ENCODE results near the gene EXT2. TPM values are rescaled to one million over a fixed set of nuclear protein-coding genes. Genes with fewer than 3 reads are reported as not detected.

The EXT2 gene
- total RNA-seq, 3 donors from 2014 or later (not counting 1 experiment from before 2014, with no cell fraction given): 44.2 to 50.3 (median 45.8) TPM

DNA sequence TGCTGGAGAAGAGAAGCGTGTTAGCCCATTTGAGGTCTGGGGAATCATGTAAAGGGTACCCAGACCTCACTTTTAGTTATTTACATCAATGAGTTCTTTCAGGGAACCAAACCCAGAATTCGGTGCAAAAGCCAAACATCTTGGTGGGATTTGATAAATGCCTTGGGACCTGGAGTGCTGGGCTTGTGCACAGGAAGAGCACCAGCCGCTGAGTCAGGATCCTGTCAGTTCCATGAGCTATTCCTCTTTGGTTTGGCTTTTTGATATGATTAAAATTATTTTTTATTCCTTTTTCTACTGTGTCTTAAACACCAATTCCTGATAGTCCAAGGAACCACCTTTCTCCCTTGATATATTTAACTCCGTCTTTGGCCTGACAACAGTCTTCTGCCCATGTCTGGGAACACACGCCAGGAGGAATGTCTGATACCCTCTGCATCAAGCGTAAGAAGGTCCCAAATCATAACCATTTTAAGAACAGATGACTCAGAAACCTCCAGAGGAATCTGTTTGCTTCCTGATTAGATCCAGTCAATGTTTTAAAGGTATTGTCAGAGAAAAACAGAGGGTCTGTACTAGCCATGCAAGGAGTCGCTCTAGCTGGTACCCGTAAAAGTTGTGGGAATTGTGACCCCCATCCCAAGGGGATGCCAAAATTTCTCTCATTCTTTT, 149.3 kb downstream of the EXT2 start:
- 97% methylated on average over 8 of the region's 8 CpGs for WGBS (ENCODE audit: insufficient coverage)
- H3K36me3 Mint-ChIP-seq: peaks cover 16% of the 10 kb centered on the region

DNA sequence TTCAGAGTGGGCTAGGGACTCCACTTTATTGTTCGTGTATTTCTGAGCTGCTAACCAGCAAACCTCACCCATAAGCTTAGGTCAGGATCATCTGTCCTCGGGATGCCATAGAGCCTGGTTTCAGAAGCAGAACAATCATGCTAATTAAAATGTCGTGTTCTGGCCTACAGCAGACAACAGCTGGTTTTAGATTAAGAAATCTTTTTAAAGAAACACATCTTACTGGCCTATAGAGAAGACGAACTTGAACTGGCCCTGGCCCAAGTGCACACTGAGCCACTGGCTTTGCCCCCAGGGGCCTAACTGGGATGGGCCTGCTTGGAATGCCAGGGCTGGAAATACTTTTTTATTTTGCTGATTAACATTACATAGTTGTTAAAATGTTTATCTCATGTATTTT, 151.2 kb downstream of the EXT2 start:
- Histone ChIP-seq H3K9me3 (ENCODE audit: control insufficient read depth, insufficient read depth, low read length) (no peaks in the 10 kb centered on the region), H3K27ac (ENCODE audit: low read length) (no peak overlapping the region), H3K4me3 (ENCODE audit: low read length) (no peak overlapping the region), H3K36me3 (ENCODE audit: control insufficient read depth, insufficient read depth, low read length) (peaks cover 4% of the 10 kb centered on the region), H3K4me1 (ENCODE audit: control insufficient read depth, insufficient read depth, low read length) (no peaks in the 10 kb centered on the region), H3K27me3 (ENCODE audit: control insufficient read depth, insufficient read depth, low read length) (no peaks in the 10 kb centered on the region)
- peaks cover 0 to under 1% of the 10 kb centered on the region in 2 donors for H3K9me3 Mint-ChIP-seq
- TF ChIP-seq, protein P1, sequence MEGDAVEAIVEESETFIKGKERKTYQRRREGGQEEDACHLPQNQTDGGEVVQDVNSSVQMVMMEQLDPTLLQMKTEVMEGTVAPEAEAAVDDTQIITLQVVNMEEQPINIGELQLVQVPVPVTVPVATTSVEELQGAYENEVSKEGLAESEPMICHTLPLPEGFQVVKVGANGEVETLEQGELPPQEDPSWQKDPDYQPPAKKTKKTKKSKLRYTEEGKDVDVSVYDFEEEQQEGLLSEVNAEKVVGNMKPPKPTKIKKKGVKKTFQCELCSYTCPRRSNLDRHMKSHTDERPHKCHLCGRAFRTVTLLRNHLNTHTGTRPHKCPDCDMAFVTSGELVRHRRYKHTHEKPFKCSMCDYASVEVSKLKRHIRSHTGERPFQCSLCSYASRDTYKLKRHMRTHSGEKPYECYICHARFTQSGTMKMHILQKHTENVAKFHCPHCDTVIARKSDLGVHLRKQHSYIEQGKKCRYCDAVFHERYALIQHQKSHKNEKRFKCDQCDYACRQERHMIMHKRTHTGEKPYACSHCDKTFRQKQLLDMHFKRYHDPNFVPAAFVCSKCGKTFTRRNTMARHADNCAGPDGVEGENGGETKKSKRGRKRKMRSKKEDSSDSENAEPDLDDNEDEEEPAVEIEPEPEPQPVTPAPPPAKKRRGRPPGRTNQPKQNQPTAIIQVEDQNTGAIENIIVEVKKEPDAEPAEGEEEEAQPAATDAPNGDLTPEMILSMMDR (IDR thresholded peaks at IDR 0.05): no peak
- peaks cover 26% of the 10 kb centered on the region for H3K36me3 Mint-ChIP-seq
- no peak for ATAC-seq
- no peaks in the 10 kb centered on the region for H3K27me3 Mint-ChIP-seq (ENCODE audit: low read depth in 2 of 2)
- intact Hi-C loops (cut with micrococcal nuclease): no loop called here
- WGBS (ENCODE audit: insufficient coverage): 98% methylated on average over 4 of the region's 4 CpGs
- H3K4me3 Mint-ChIP-seq: no peak overlapping the region
- DNase-seq: no peak
- H3K27ac Mint-ChIP-seq: no peak overlapping the region
- H3K4me1 Mint-ChIP-seq: peaks cover 0 to 7% of the 10 kb centered on the region in 2 donors

More for the DNA sequence above, 149.3 kb downstream of the EXT2 start:
- no peak overlapping the region for H3K4me3 ChIP-seq (ENCODE audit: low read length)
- H3K9me3 Mint-ChIP-seq: no peaks in the 10 kb centered on the region
- TF ChIP-seq, protein P1 (IDR thresholded peaks at IDR 0.05): no peak
- H3K4me1 ChIP-seq (ENCODE audit: control insufficient read depth, insufficient read depth, low read length): no peaks in the 10 kb centered on the region
- H3K27me3 Mint-ChIP-seq (ENCODE audit: low read depth in 2 of 2): no peaks in the 10 kb centered on the region
- ATAC-seq (no peak), DNase-seq (no peak)
- no peak overlapping the region for H3K4me3 Mint-ChIP-seq
- H3K27ac ChIP-seq (ENCODE audit: low read length): no peak overlapping the region
- intact Hi-C loops (cut with micrococcal nuclease): no loop called here
- no peaks in the 10 kb centered on the region for H3K9me3 ChIP-seq (ENCODE audit: control insufficient read depth, insufficient read depth, low read length)
- no peaks in the 10 kb centered on the region for H3K27me3 ChIP-seq (ENCODE audit: control insufficient read depth, insufficient read depth, low read length)
- peaks cover 0 to 7% of the 10 kb centered on the region in 2 donors for H3K4me1 Mint-ChIP-seq
- H3K27ac Mint-ChIP-seq: no peak overlapping the region
- H3K36me3 ChIP-seq (ENCODE audit: control insufficient read depth, insufficient read depth, low read length): peaks cover 4% of the 10 kb centered on the region

DNA sequence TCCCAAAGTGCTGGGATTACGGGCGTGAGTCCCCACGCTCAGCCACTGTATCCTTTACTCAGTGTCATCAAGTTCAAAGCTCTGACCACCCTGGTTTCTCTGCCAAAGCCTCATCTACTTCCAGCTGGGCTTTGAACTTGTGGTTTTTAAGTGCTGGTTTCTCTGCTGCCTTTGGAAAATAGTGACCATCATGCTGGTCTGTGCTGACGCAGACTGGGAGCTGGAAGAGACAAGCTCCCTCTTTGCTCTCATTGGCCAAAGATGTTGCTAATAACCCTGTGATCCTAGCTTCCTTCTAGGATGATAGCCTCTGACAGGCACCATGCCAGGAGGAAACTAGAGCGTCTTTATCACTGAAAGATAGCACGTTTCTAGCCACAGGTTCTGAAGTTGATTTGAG, 152.0 kb downstream of the EXT2 start:
- peaks cover 34% of the 10 kb centered on the region for H3K36me3 Mint-ChIP-seq
- peaks cover 0 to 7% of the 10 kb centered on the region in 2 donors for H3K4me1 Mint-ChIP-seq
- no peak overlapping the region for H3K4me3 Mint-ChIP-seq
- H3K27me3 Mint-ChIP-seq (ENCODE audit: low read depth in 2 of 2): no peaks in the 10 kb centered on the region
- ATAC-seq (no peak), DNase-seq (no peak)
- H3K9me3 Mint-ChIP-seq: peaks cover 7 to 8% of the 10 kb centered on the region in 2 donors
- Histone ChIP-seq H3K4me3 (ENCODE audit: low read length) (no peak overlapping the region), H3K36me3 (ENCODE audit: control insufficient read depth, insufficient read depth, low read length) (peaks cover 4% of the 10 kb centered on the region), H3K27ac (ENCODE audit: low read length) (no peak overlapping the region), H3K9me3 (ENCODE audit: control insufficient read depth, insufficient read depth, low read length) (no peaks in the 10 kb centered on the region), H3K4me1 (ENCODE audit: control insufficient read depth, insufficient read depth, low read length) (no peaks in the 10 kb centered on the region), H3K27me3 (ENCODE audit: control insufficient read depth, insufficient read depth, low read length) (no peaks in the 10 kb centered on the region)
- 78% methylated on average over 6 of the region's 6 CpGs for WGBS (ENCODE audit: insufficient coverage)
- intact Hi-C loops (cut with micrococcal nuclease): no loop called here
- TF ChIP-seq, protein P1 (IDR thresholded peaks at IDR 0.05): no peak
- no peak overlapping the region for H3K27ac Mint-ChIP-seq

DNA sequence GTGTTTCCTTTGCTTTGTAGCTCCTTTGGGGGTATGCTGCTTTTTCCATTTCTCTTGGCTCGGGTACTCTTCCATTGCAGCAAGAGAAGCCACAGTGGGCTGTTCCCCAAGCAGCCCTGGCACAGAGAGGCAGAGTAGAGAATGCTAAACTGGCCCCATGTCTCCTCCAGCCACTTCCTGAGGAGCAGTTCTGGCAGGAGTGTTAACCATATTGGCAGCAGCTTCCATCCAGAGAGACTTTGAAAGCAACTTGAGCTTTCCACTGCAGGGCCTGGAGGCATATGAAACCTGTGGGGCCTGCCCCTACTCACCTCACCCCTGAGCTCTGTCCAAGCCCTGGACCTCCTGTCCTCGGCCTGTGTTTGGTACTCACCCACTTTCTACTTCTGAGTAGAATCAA, 152.6 kb downstream of the EXT2 start:
- 94% methylated on average over 2 of the region's 2 CpGs for WGBS (ENCODE audit: insufficient coverage)

More for the DNA sequence above, 152.6 kb downstream of the EXT2 start:
- H3K4me1 ChIP-seq (ENCODE audit: control insufficient read depth, insufficient read depth, low read length): no peaks in the 10 kb centered on the region
- Mint-ChIP-seq H3K27ac (no peak overlapping the region), H3K4me1 (peaks cover 0 to 7% of the 10 kb centered on the region in 2 donors), H3K27me3 (ENCODE audit: low read depth in 2 of 2) (no peaks in the 10 kb centered on the region), H3K9me3 (peaks cover 12 to 14% of the 10 kb centered on the region in 2 donors), H3K36me3 (peaks cover 40% of the 10 kb centered on the region), H3K4me3 (no peak overlapping the region)
- H3K27ac ChIP-seq (ENCODE audit: low read length): no peak overlapping the region
- TF ChIP-seq, protein P1 (IDR thresholded peaks at IDR 0.05): no peak
- peaks cover 4% of the 10 kb centered on the region for H3K36me3 ChIP-seq (ENCODE audit: control insufficient read depth, insufficient read depth, low read length)
- H3K9me3 ChIP-seq (ENCODE audit: control insufficient read depth, insufficient read depth, low read length): no peaks in the 10 kb centered on the region
- intact Hi-C loops (cut with micrococcal nuclease): no loop called here
- no peak overlapping the region for H3K4me3 ChIP-seq (ENCODE audit: low read length)
- DNase-seq (no peak), ATAC-seq (no peak)
- H3K27me3 ChIP-seq (ENCODE audit: control insufficient read depth, insufficient read depth, low read length): no peaks in the 10 kb centered on the region

Data from natural killer cell (primary cell).